Chondrocyte (in vitro differentiated cells): ENCODE results near the gene SLC6A12. TPM values are rescaled to one million over a fixed set of nuclear protein-coding genes. Genes with fewer than 3 reads are reported as not detected.

Experiments
- DNase-seq: peaks from one replicate; pipeline ENCODE4 v3.0.0; 2021; ENCODE audit warnings: mixed read lengths, low spot score
- H3K27ac Mint-ChIP-seq: one replicate; pipeline ENCODE4 v1.8.0; 2021; ENCODE audit warnings: mild to moderate bottlenecking, moderate library complexity, mixed read lengths; ENCODE audit not compliant: unreplicated experiment
- H3K27me3 Mint-ChIP-seq: 2 replicates; pipeline ENCODE4 v1.8.0; 2021; ENCODE audit warnings: low read depth, mixed read lengths
- H3K36me3 Mint-ChIP-seq: 2 replicates; pipeline ENCODE4 v1.8.0; 2021; ENCODE audit warnings: low read depth, mixed read lengths
- H3K4me1 Mint-ChIP-seq: 2 replicates; pipeline ENCODE4 v1.8.0; 2021; ENCODE audit warnings: low read depth, mild to moderate bottlenecking, mixed read lengths
- H3K4me3 Mint-ChIP-seq: one replicate; pipeline ENCODE4 v1.8.0; 2021; ENCODE audit warnings: mild to moderate bottlenecking, moderate library complexity, mixed read lengths; ENCODE audit not compliant: unreplicated experiment
- H3K9me3 Mint-ChIP-seq: 2 replicates; pipeline ENCODE4 v1.8.0; 2021; ENCODE audit warnings: low read depth, mixed read lengths
- CTCF ChIP-seq: fragments of 200-600 bp; sonication (generic); IDR thresholded peaks from 2 replicates; pipeline ENCODE4 v1.5.0; 2021; ENCODE audit warnings: antibody characterized with exemption, mild to moderate bottlenecking, moderate library complexity
- total RNA-seq: library from RNA; stranded (reverse); gene quantifications from 3 replicates; pipeline ENCODE4 v1.2.1, GENCODE V29; 2021

SLC6A12 gene
- total RNA-seq, 1 donor from 2014 or later = 0.42 TPM

GRCh38 chr12:196436-196835 is 17.5 kb downstream of the SLC6A12 start:
- Mint-ChIP-seq H3K4me1 (peaks cover 11% of the 10 kb centered on the region), H3K27ac (no peak overlapping the region), H3K4me3 (no peak overlapping the region), H3K9me3 (no peaks in the 10 kb centered on the region), H3K36me3 (no peaks in the 10 kb centered on the region), H3K27me3 (peaks cover 52% of the 10 kb centered on the region)
- DNase-seq = peak; percentile 53
- no peak for TF ChIP-seq CTCF

GRCh38 chr12:195951-196350 is 18.0 kb downstream of the SLC6A12 start:
- TF ChIP-seq CTCF = no peak
- peaks cover 11% of the 10 kb centered on the region for H3K4me1 Mint-ChIP-seq
- H3K4me3 Mint-ChIP-seq = no peak overlapping the region

GRCh38 chr12:195156-195555 is 18.8 kb downstream of the SLC6A12 start:
- Mint-ChIP-seq H3K27me3 (peaks cover 46% of the 10 kb centered on the region), H3K4me1 (peaks cover 11% of the 10 kb centered on the region), H3K9me3 (no peaks in the 10 kb centered on the region), H3K36me3 (no peaks in the 10 kb centered on the region), H3K4me3 (no peak overlapping the region), H3K27ac (no peak overlapping the region)
- TF ChIP-seq CTCF = no peak
- DNase-seq = peak; percentile 62

More at GRCh38 chr12:195951-196350, 18.0 kb downstream of the SLC6A12 start:
- Mint-ChIP-seq H3K27ac (no peak overlapping the region), H3K27me3 (peaks cover 47% of the 10 kb centered on the region), H3K9me3 (no peaks in the 10 kb centered on the region), H3K36me3 (no peaks in the 10 kb centered on the region)
- peak; percentile 54 for DNase-seq

- H3K27me3 Mint-ChIP-seq = peaks cover 44% of the 10 kb centered on the region
- H3K36me3 Mint-ChIP-seq = no peaks in the 10 kb centered on the region
- H3K9me3 Mint-ChIP-seq = no peaks in the 10 kb centered on the region
- no peak overlapping the region for H3K27ac Mint-ChIP-seq
- no peak for TF ChIP-seq CTCF
- DNase-seq = peak; percentile 56
- H3K4me3 Mint-ChIP-seq = no peak overlapping the region
- peaks cover 6% of the 10 kb centered on the region for H3K4me1 Mint-ChIP-seq
Observed at GRCh38 chr12:194276-194675, 19.7 kb downstream of the SLC6A12 start.

- no peaks in the 10 kb centered on the region for H3K9me3 Mint-ChIP-seq
- H3K27ac Mint-ChIP-seq = no peak overlapping the region
- H3K36me3 Mint-ChIP-seq = no peaks in the 10 kb centered on the region
- no peak for TF ChIP-seq CTCF
- H3K4me1 Mint-ChIP-seq = peaks cover 13% of the 10 kb centered on the region
- DNase-seq = peak; percentile 57
- peaks cover 39% of the 10 kb centered on the region for H3K27me3 Mint-ChIP-seq
- no peak overlapping the region for H3K4me3 Mint-ChIP-seq
Observed at GRCh38 chr12:193261-193660, 20.7 kb downstream of the SLC6A12 start.
